ENCODE results near the gene SDF2L1.
A peak's percentile ranks its signal among the peaks of the same experiment; 100 is the strongest.
"Not testable (repeated sequence)": the region's sequence is repeated elsewhere in the genome, so short reads cannot be mapped to it uniquely, and the experiment has no call there.

SDF2L1 gene

GRCh38 chr22:21641789-21642583 lies at the start of gene SDF2L1:
Gene SDF2L1, plus strand, starts transcription at chr22:21642302. Its CDS starts 35 bp downstream, at chr22:21642337.
- peak; percentile 96 to 97 for DNase-seq

- DNase-seq = no peak
These were observed 49.7 kb upstream of the SDF2L1 start for GRCh38 chr22:21592422-21592821.

GRCh38 chr22:21593406-21594232 lies 48.5 kb upstream of the SDF2L1 start:
- DNase-seq = peak; percentile 2 to 8

GRCh38 chr22:21594865-21595452 lies 47.1 kb upstream of the SDF2L1 start:
- DNase-seq = no peak

GRCh38 chr22:21596356-21597135 lies 45.6 kb upstream of the SDF2L1 start:
- not testable (repeated sequence) for DNase-seq

GRCh38 chr22:21598302-21598701 lies 43.8 kb upstream of the SDF2L1 start:
- no peak for DNase-seq

- DNase-seq = no peak
These were observed 42.8 kb upstream of the SDF2L1 start for GRCh38 chr22:21599053-21599893.

GRCh38 chr22:21602579-21602978 lies 39.5 kb upstream of the SDF2L1 start:
- no peak for DNase-seq

GRCh38 chr22:21603973-21604372 lies 38.1 kb upstream of the SDF2L1 start:
- no peak for DNase-seq

GRCh38 chr22:21605887-21606564 lies 36.1 kb upstream of the SDF2L1 start:
- no peak for DNase-seq

GRCh38 chr22:21606775-21607174 lies 35.3 kb upstream of the SDF2L1 start:
- DNase-seq = no peak

- DNase-seq = not testable (repeated sequence)
These were observed 32.4 kb upstream of the SDF2L1 start for GRCh38 chr22:21609556-21610157.

GRCh38 chr22:21611210-21611977 lies 30.7 kb upstream of the SDF2L1 start:
- DNase-seq = no peak

GRCh38 chr22:21612858-21613257 lies 29.2 kb upstream of the SDF2L1 start:
- DNase-seq = no peak

GRCh38 chr22:21613553-21614233 lies 28.4 kb upstream of the SDF2L1 start:
- DNase-seq = no peak

GRCh38 chr22:21615731-21616130 lies 26.4 kb upstream of the SDF2L1 start:
- no peak for DNase-seq

- not testable (repeated sequence) for DNase-seq
These were observed 24.8 kb upstream of the SDF2L1 start for GRCh38 chr22:21617337-21617736.

- DNase-seq = no peak
These were observed 21.1 kb upstream of the SDF2L1 start for GRCh38 chr22:21621025-21621424.

Measured in SHP77 (cell line).